Activated effector memory CD4-positive, alpha-beta T cell treated with anti-CD3 and anti-CD28 coated beads, Interleukin-2, amount 50 U/mL, for 16 hours (primary cell): ENCODE measurements around the gene TRABD2A.

Source experiments
- DNase-seq: peaks from one replicate; pipeline ENCODE4 v3.0.0-alpha.2; 2020

Gene TRABD2A

GRCh38 chr2:84847326-84848050 is 33.4 kb downstream of the TRABD2A start:
- no peak for DNase-seq

GRCh38 chr2:84846741-84847142 is 34.1 kb downstream of the TRABD2A start:
- no peak for DNase-seq

GRCh38 chr2:84846041-84846663 is 34.7 kb downstream of the TRABD2A start:
- DNase-seq: no peak

- DNase-seq: no peak
These were observed 36.7 kb downstream of the TRABD2A start for GRCh38 chr2:84844141-84844540.

- no peak for DNase-seq
These were observed 39.3 kb downstream of the TRABD2A start for GRCh38 chr2:84841577-84841976.

- no peak for DNase-seq
These were observed 40.6 kb downstream of the TRABD2A start for GRCh38 chr2:84840306-84840705.

- DNase-seq: no peak
These were observed 41.0 kb downstream of the TRABD2A start for GRCh38 chr2:84839851-84840250.

GRCh38 chr2:84838434-84839145 is 42.3 kb downstream of the TRABD2A start:
- DNase-seq: no peak

- DNase-seq: no peak
These were observed 44.7 kb downstream of the TRABD2A start for GRCh38 chr2:84836215-84836614.

- DNase-seq: no peak
These were observed 47.3 kb downstream of the TRABD2A start for GRCh38 chr2:84833481-84834150.

GRCh38 chr2:84832772-84833461 is 48.0 kb downstream of the TRABD2A start:
- DNase-seq: no peak

GRCh38 chr2:84830758-84831500 is 50.0 kb downstream of the TRABD2A start:
- DNase-seq: no peak

GRCh38 chr2:84830095-84830494 is 50.8 kb downstream of the TRABD2A start:
- DNase-seq: no peak

- no peak for DNase-seq
These were observed 51.2 kb downstream of the TRABD2A start for GRCh38 chr2:84829693-84830092.

- no peak for DNase-seq
These were observed 52.8 kb downstream of the TRABD2A start for GRCh38 chr2:84827978-84828575.

- DNase-seq: no peak
These were observed 57.1 kb downstream of the TRABD2A start for GRCh38 chr2:84823788-84824187.

GRCh38 chr2:84823229-84823628 is 57.7 kb downstream of the TRABD2A start:
- no peak for DNase-seq

GRCh38 chr2:84821806-84822205 is 59.1 kb downstream of the TRABD2A start:
- no peak for DNase-seq

GRCh38 chr2:84817239-84817655 is 63.6 kb downstream of the TRABD2A start:
- no peak for DNase-seq

GRCh38 chr2:84816426-84817026 is 64.4 kb downstream of the TRABD2A start:
- no peak for DNase-seq

- no peak for DNase-seq
These were observed 65.7 kb downstream of the TRABD2A start for GRCh38 chr2:84815146-84815545.
